Activated T-helper 1 cell treated with Interleukin-2 at 50 U/mL for 16 hours (primary cell): ENCODE results near the gene TENM3.

ENCODE experiments used
- DNase-seq: peaks from one replicate; pipeline ENCODE4 v3.0.0-alpha.2; 2020; ENCODE audit warnings: low read depth

TENM3 gene

GRCh38 chr4:182453830-182454229, 210.6 kb downstream of the TENM3 start:
- DNase-seq = no peak

GRCh38 chr4:182454440-182455013, 211.3 kb downstream of the TENM3 start:
- DNase-seq = no peak

- no peak for DNase-seq
Measured at GRCh38 chr4:182465114-182465513, 221.9 kb downstream of the TENM3 start.

GRCh38 chr4:182465979-182466378, 222.8 kb downstream of the TENM3 start:
- no peak for DNase-seq

GRCh38 chr4:182470215-182470614, 227.0 kb downstream of the TENM3 start:
- DNase-seq = no peak

GRCh38 chr4:182475539-182475938, 232.3 kb downstream of the TENM3 start:
- DNase-seq = no peak

GRCh38 chr4:182478475-182478874, 235.3 kb downstream of the TENM3 start:
- DNase-seq = no peak

GRCh38 chr4:182483685-182484084, 240.5 kb downstream of the TENM3 start:
- DNase-seq = no peak

GRCh38 chr4:182486881-182487280, 243.7 kb downstream of the TENM3 start:
- no peak for DNase-seq

- DNase-seq = no peak
Measured at GRCh38 chr4:182488896-182489295, 245.7 kb downstream of the TENM3 start.

GRCh38 chr4:182489607-182490006, 246.4 kb downstream of the TENM3 start:
- DNase-seq = no peak

- DNase-seq = no peak
Measured at GRCh38 chr4:182491719-182492118, 248.5 kb downstream of the TENM3 start.

GRCh38 chr4:182492423-182492822, 249.2 kb downstream of the TENM3 start:
- no peak for DNase-seq

- DNase-seq = no peak
Measured at GRCh38 chr4:182493377-182493776, 250.2 kb downstream of the TENM3 start.

- no peak for DNase-seq
Measured at GRCh38 chr4:182494103-182494502, 250.9 kb downstream of the TENM3 start.

- DNase-seq = no peak
Measured at GRCh38 chr4:182495031-182495430, 251.8 kb downstream of the TENM3 start.

GRCh38 chr4:182495645-182496385, 252.6 kb downstream of the TENM3 start:
- no peak for DNase-seq

GRCh38 chr4:182496408-182496807, 253.2 kb downstream of the TENM3 start:
- DNase-seq = no peak

GRCh38 chr4:182502064-182502463, 258.9 kb downstream of the TENM3 start:
- DNase-seq = no peak

GRCh38 chr4:182504463-182504862, 261.3 kb downstream of the TENM3 start:
- DNase-seq = no peak

- no peak for DNase-seq
Measured at GRCh38 chr4:182507805-182508204, 264.6 kb downstream of the TENM3 start.

GRCh38 chr4:182510836-182511235, 267.6 kb downstream of the TENM3 start:
- DNase-seq = no peak

- no peak for DNase-seq
Measured at GRCh38 chr4:182513587-182514291, 270.5 kb downstream of the TENM3 start.
